ENCODE data around the gene CHD1. TPM values are rescaled to one million over a fixed set of nuclear protein-coding genes. Genes with fewer than 3 reads are reported as not detected.

CHD1 gene
- total and polyA plus RNA-seq, 9 of the 15 experiments (the other 6 are each of a cell fraction or from before 2014, with no cell fraction given), result 27.3 to 133 (median 58.7) TPM

- TF ChIP-seq NCOA1 (IDR thresholded peaks at IDR 0.05; ENCODE audit: low read depth) (peak; percentile 73; the same call in 1 of the 2 replicates), CC2D1A (IDR thresholded peaks at IDR 0.05) (peak; percentile 85; the same call in 1 of the 2 replicates), ARNT (IDR thresholded peaks at IDR 0.05) (peak in 1 of 2 experiments; percentile 39; a peak in 1 of 4 replicates), ZNF77 (CRISPR knock-in tag; IDR thresholded peaks at IDR 0.05) (no peak), CBX3 (IDR thresholded peaks at IDR 0.05; ENCODE audit: borderline replicate concordance in 1 of 2, low read length in 2 of 2) (peak in 1 of 2 experiments; percentile 69; a peak in 1 of 3 replicates), GABPB2 (CRISPR knock-in tag; conservative IDR thresholded peaks at IDR 0.05) (no peak), ZFP1 (CRISPR knock-in tag; IDR thresholded peaks at IDR 0.05) (no peak), CHAMP1 (IDR thresholded peaks at IDR 0.05) (0 out of 2 replicates have a peak, but pooled peaks have one; percentile 73), GATAD2A (IDR thresholded peaks at IDR 0.05) (0 out of 2 replicates have a peak, but pooled peaks have one; percentile 15), ETV5 (CRISPR knock-in tag; IDR thresholded peaks at IDR 0.05; ENCODE audit: low read depth) (peak; percentile 75), ZSCAN32 (CRISPR knock-in tag; IDR thresholded peaks at IDR 0.05) (no peak), RUNX1 (IDR thresholded peaks at IDR 0.05; ENCODE audit: low read depth) (no peak)
Measured at GRCh38 chr5:98954392-98955028, 25.7 kb upstream of the CHD1 start (continued).
